HepG2 (cell line): ENCODE data around the gene TMEM141. TPM values are rescaled to one million over a fixed set of nuclear protein-coding genes. Genes with fewer than 3 reads are reported as not detected.

Experiments used
- KMT2A ChIP-seq: sonication (generic); formaldehyde crosslinking; IDR thresholded peaks from 2 replicates; pipeline ENCODE4 v1.4.0; 2020; ENCODE audit warnings: missing genetic modification reagents
- NFYB ChIP-seq: sonication (generic); formaldehyde crosslinking; IDR thresholded peaks from 2 replicates; pipeline ENCODE4 v1.4.0; 2020; ENCODE audit warnings: missing genetic modification reagents
- NKX3-1 ChIP-seq: sonication (generic); formaldehyde crosslinking; IDR thresholded peaks from 2 replicates; pipeline ENCODE4 v1.5.0; 2020; ENCODE audit warnings: missing genetic modification reagents
- TCF7 ChIP-seq: sonication (generic); IDR thresholded peaks from 2 replicates; pipeline ENCODE4 v1.6.1; 2016; ENCODE audit warnings: antibody characterized with exemption, low read depth
- TEAD3 ChIP-seq: optimal IDR thresholded peaks from 2 replicates; pipeline ENCODE3; 2016; ENCODE audit warnings: borderline replicate concordance
- ZBTB3 ChIP-seq: sonication (generic); formaldehyde crosslinking; IDR thresholded peaks from 2 replicates; pipeline ENCODE4 v1.4.0; 2020; ENCODE audit warnings: low read depth, mild to moderate bottlenecking, moderate library complexity, missing genetic modification reagents, borderline replicate concordance
- ZBTB8A ChIP-seq: sonication (generic); formaldehyde crosslinking; IDR thresholded peaks from 2 replicates; pipeline ENCODE4 v1.4.0; 2020; ENCODE audit warnings: mild to moderate bottlenecking, low read depth, missing genetic modification reagents, borderline replicate concordance
- ZFP90 ChIP-seq: sonication (generic); formaldehyde crosslinking; IDR thresholded peaks from 2 replicates; pipeline ENCODE4 v1.8.0; 2022; ENCODE audit warnings: missing genetic modification reagents, mild to moderate bottlenecking, inconsistent platforms, borderline replicate concordance
- ZIK1 ChIP-seq: sonication (generic); formaldehyde crosslinking; IDR thresholded peaks from 2 replicates; pipeline ENCODE4 v1.5.0; 2020; ENCODE audit warnings: mild to moderate bottlenecking, low read depth, missing genetic modification reagents, borderline replicate concordance
- ZNF282 ChIP-seq: fragments of 450-650 bp; IDR thresholded peaks from 2 replicates; pipeline ENCODE4 v1.6.1; 2018; ENCODE audit not compliant: partially characterized antibody
- ZNF331 ChIP-seq: sonication (generic); formaldehyde crosslinking; IDR thresholded peaks from 2 replicates; pipeline ENCODE4 v1.4.0; 2020; ENCODE audit warnings: missing genetic modification reagents
- ZNF549 ChIP-seq: sonication (generic); formaldehyde crosslinking; IDR thresholded peaks from 2 replicates; pipeline ENCODE4 v1.5.0; 2020; ENCODE audit warnings: missing genetic modification reagents
- ZNF605 ChIP-seq: sonication (generic); formaldehyde crosslinking; IDR thresholded peaks from 2 replicates; pipeline ENCODE4 v1.8.0; 2022; ENCODE audit warnings: mild to moderate bottlenecking, missing genetic modification reagents
- ZNF75D ChIP-seq: sonication (generic); formaldehyde crosslinking; IDR thresholded peaks from 2 replicates; pipeline ENCODE4 v1.8.1; 2023; ENCODE audit warnings: missing genetic modification reagents, mild to moderate bottlenecking, borderline replicate concordance
- ZNF768 ChIP-seq: sonication (generic); formaldehyde crosslinking; IDR thresholded peaks from 2 replicates; pipeline ENCODE4 v1.4.0; 2020; ENCODE audit warnings: missing genetic modification reagents
- ZNF776 ChIP-seq: sonication (generic); formaldehyde crosslinking; IDR thresholded peaks from 2 replicates; pipeline ENCODE4 v1.4.0; 2020; ENCODE audit warnings: mild to moderate bottlenecking, missing genetic modification reagents
- ZSCAN31 ChIP-seq: sonication (generic); formaldehyde crosslinking; IDR thresholded peaks from 2 replicates; pipeline ENCODE4 v1.5.0; 2020; ENCODE audit warnings: low read depth, mild to moderate bottlenecking, missing genetic modification reagents
- polyA plus RNA-seq, 8 experiments: library from polyadenylated mRNA; depleted of rRNA in 3 of 8; stranded (reverse) in 7 of 8; unstranded in 1 of 8; fragments of >200 nt; fragmentation: Illumina TruSeq in 4 of 8; extraction: Trizol in 4 of 8; gene quantifications; 2 replicates each; pipeline versions ENCODE4 v1.2.1 to v1.2.3, GENCODE V29; 2011 to 2016; ENCODE audit warnings: low read depth in 4 of 8, missing spikeins in 1 of 8, mixed read lengths in 1 of 8; ENCODE audit not compliant: insufficient read depth in 1 of 8
- total RNA-seq, 5 experiments: library from RNA; depleted of rRNA; stranded (reverse); fragments of >200 nt; fragmentation: Illumina TruSeq; extraction: Trizol; gene quantifications; 2 replicates each; pipeline ENCODE4 v1.2.3, GENCODE V29; 2016; ENCODE audit warnings: low read depth in 1 of 5
- TF ChIP-seq, protein P1 (sequence below): sonication (generic); formaldehyde crosslinking; conservative IDR thresholded peaks from 2 replicates; pipeline ENCODE4 v1.8.0; 2022; ENCODE audit warnings: low read depth, missing genetic modification reagents
- TF ChIP-seq, protein P2 (sequence below): sonication (generic); formaldehyde crosslinking; IDR thresholded peaks from 2 replicates; pipeline ENCODE4 v1.9.0; 2021; ENCODE audit warnings: missing genetic modification reagents, borderline replicate concordance
- TF ChIP-seq, protein P3 (sequence below): sonication (generic); formaldehyde crosslinking; IDR thresholded peaks from 2 replicates; pipeline ENCODE4 v1.5.1; 2020; ENCODE audit warnings: mild to moderate bottlenecking, missing genetic modification reagents, borderline replicate concordance
- TF ChIP-seq, protein P4 (sequence below): sonication (generic); formaldehyde crosslinking; IDR thresholded peaks from 2 replicates; pipeline ENCODE4 v1.5.1; 2020; ENCODE audit warnings: mild to moderate bottlenecking, missing genetic modification reagents, moderate library complexity
- TF ChIP-seq, protein P5 (sequence below): sonication (generic); formaldehyde crosslinking; IDR thresholded peaks from 2 replicates; pipeline ENCODE4 v1.5.0; 2020; ENCODE audit warnings: missing genetic modification reagents

The TMEM141 gene
- total and polyA plus RNA-seq, 2 of the 13 experiments (the other 11 are each of a cell fraction or from before 2014, with no cell fraction given) = 81.0 to 202 TPM

DNA sequence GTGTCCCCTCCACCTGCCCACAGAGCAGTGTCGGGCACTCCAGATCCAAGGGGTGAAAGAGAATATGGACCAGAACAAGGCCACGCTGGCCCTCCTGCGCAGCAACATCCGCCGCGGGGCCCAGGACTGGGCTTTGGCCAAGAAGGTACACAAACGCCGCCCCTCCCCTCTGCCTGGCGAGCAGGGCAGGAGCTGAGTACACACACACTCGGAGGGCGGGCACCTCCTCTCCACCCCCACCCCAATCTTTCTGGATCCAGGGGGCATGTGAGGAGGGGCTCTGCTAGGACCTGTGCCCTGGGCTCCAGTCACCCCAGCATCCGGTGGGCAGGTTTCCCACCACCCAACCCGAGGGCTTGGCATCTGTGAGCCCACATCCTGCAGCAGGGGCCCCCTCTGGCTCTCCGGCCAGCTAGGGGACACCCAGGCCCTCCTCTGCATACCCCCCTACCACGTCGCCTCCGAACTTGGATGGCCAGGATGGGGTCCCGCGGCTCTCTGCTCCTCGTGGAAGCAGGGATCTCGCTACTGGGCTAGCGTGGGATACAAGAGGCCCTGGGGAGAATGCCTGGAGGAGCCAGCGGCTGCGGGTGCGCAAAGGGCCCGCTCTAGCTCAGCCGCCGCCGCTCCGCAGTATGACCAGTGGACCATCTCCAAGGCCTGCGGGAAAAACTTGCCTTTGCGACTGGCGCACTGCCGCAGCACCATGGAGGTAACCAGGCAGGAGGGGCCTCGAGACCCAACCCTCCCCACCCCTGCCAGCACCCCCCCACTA is 8.1 kb downstream of the TMEM141 start (continued):
- TF ChIP-seq ZNF768 (CRISPR knock-in tag) (peak; percentile 22; the same call in 1 of the 2 replicates), ZNF75D (CRISPR knock-in tag) (no peak), ZNF605 (CRISPR knock-in tag) (peak; percentile 37; the same call in 1 of the 2 replicates), TCF7 (no peak), NFYB (no peak; the same call in 1 of the 2 replicates), ZBTB3 (CRISPR knock-in tag) (no peak), KMT2A (peak; percentile 50), ZNF282 (no peak), ZNF331 (CRISPR knock-in tag) (peak; percentile 86; the same call in 1 of the 2 replicates), ZIK1 (CRISPR knock-in tag) (peak; percentile 48; the same call in 1 of the 2 replicates), ZSCAN31 (CRISPR knock-in tag) (peak; percentile 73; the same call in 1 of the 2 replicates), ZNF776 (CRISPR knock-in tag) (peak; percentile 60; the same call in 1 of the 2 replicates), NKX3-1 (CRISPR knock-in tag) (peak; percentile 87), TEAD3 (CRISPR knock-in tag) (peak; percentile 60), ZBTB8A (CRISPR knock-in tag) (no peak), ZFP90 (CRISPR knock-in tag) (peak; percentile 84; the same call in 1 of the 2 replicates), ZNF549 (no peak)
- TF ChIP-seq, protein P1, sequence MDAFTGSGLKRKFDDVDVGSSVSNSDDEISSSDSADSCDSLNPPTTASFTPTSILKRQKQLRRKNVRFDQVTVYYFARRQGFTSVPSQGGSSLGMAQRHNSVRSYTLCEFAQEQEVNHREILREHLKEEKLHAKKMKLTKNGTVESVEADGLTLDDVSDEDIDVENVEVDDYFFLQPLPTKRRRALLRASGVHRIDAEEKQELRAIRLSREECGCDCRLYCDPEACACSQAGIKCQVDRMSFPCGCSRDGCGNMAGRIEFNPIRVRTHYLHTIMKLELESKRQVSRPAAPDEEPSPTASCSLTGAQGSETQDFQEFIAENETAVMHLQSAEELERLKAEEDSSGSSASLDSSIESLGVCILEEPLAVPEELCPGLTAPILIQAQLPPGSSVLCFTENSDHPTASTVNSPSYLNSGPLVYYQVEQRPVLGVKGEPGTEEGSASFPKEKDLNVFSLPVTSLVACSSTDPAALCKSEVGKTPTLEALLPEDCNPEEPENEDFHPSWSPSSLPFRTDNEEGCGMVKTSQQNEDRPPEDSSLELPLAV (CRISPR knock-in tag) = no peak
- TF ChIP-seq, protein P2, sequence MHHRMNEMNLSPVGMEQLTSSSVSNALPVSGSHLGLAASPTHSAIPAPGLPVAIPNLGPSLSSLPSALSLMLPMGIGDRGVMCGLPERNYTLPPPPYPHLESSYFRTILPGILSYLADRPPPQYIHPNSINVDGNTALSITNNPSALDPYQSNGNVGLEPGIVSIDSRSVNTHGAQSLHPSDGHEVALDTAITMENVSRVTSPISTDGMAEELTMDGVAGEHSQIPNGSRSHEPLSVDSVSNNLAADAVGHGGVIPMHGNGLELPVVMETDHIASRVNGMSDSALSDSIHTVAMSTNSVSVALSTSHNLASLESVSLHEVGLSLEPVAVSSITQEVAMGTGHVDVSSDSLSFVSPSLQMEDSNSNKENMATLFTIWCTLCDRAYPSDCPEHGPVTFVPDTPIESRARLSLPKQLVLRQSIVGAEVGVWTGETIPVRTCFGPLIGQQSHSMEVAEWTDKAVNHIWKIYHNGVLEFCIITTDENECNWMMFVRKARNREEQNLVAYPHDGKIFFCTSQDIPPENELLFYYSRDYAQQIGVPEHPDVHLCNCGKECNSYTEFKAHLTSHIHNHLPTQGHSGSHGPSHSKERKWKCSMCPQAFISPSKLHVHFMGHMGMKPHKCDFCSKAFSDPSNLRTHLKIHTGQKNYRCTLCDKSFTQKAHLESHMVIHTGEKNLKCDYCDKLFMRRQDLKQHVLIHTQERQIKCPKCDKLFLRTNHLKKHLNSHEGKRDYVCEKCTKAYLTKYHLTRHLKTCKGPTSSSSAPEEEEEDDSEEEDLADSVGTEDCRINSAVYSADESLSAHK = no peak
- TF ChIP-seq, protein P3, sequence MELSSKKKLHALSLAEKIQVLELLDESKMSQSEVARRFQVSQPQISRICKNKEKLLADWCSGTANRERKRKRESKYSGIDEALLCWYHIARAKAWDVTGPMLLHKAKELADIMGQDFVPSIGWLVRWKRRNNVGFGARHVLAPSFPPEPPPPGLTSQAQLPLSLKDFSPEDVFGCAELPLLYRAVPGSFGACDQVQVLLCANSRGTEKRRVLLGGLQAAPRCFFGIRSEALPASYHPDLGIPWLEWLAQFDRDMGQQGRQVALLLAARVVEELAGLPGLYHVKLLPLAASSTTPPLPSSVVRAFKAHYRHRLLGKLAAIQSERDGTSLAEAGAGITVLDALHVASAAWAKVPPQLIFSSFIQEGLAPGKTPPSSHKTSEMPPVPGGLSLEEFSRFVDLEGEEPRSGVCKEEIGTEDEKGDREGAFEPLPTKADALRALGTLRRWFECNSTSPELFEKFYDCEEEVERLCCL = no peak; the same call in 1 of the 2 replicates
- TF ChIP-seq, protein P4, sequence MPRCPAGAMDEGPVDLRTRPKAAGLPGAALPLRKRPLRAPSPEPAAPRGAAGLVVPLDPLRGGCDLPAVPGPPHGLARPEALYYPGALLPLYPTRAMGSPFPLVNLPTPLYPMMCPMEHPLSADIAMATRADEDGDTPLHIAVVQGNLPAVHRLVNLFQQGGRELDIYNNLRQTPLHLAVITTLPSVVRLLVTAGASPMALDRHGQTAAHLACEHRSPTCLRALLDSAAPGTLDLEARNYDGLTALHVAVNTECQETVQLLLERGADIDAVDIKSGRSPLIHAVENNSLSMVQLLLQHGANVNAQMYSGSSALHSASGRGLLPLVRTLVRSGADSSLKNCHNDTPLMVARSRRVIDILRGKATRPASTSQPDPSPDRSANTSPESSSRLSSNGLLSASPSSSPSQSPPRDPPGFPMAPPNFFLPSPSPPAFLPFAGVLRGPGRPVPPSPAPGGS = peak; percentile 76
- TF ChIP-seq, protein P5, sequence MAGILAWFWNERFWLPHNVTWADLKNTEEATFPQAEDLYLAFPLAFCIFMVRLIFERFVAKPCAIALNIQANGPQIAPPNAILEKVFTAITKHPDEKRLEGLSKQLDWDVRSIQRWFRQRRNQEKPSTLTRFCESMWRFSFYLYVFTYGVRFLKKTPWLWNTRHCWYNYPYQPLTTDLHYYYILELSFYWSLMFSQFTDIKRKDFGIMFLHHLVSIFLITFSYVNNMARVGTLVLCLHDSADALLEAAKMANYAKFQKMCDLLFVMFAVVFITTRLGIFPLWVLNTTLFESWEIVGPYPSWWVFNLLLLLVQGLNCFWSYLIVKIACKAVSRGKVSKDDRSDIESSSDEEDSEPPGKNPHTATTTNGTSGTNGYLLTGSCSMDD (CRISPR knock-in tag) = no peak; the same call in 1 of the 2 replicates
